ENCODE measurements around the gene ZNF184. TPM values are rescaled to one million over a fixed set of nuclear protein-coding genes. Genes with fewer than 3 reads are reported as not detected.

The ZNF184 gene
- total RNA-seq, 4 donors from 2014 or later: 6.4 to 8.2 (median 7.4) TPM

DNA sequence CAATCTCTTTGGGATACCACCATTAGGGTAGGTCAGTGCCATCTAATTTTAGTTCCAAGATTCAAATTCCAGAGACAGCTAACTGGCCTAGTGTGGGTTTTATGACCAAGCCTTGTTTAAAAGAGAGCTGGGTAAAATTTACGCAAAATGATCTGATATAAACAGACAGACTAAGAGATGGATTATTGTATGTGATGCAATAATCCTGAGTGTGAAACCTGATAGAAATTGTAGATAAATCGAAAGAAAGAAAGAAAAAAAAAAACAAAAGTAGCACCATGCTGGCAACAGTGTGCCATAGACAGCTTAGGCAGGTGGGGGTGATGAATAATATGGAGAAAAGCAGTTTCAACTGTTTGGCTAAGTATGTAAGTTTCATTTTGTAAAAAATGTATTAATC is 2.9 kb downstream of the ZNF184 start:
- TF ChIP-seq, protein P1, sequence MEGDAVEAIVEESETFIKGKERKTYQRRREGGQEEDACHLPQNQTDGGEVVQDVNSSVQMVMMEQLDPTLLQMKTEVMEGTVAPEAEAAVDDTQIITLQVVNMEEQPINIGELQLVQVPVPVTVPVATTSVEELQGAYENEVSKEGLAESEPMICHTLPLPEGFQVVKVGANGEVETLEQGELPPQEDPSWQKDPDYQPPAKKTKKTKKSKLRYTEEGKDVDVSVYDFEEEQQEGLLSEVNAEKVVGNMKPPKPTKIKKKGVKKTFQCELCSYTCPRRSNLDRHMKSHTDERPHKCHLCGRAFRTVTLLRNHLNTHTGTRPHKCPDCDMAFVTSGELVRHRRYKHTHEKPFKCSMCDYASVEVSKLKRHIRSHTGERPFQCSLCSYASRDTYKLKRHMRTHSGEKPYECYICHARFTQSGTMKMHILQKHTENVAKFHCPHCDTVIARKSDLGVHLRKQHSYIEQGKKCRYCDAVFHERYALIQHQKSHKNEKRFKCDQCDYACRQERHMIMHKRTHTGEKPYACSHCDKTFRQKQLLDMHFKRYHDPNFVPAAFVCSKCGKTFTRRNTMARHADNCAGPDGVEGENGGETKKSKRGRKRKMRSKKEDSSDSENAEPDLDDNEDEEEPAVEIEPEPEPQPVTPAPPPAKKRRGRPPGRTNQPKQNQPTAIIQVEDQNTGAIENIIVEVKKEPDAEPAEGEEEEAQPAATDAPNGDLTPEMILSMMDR (IDR thresholded peaks at IDR 0.05; ENCODE audit: low read depth): no peak

DNA sequence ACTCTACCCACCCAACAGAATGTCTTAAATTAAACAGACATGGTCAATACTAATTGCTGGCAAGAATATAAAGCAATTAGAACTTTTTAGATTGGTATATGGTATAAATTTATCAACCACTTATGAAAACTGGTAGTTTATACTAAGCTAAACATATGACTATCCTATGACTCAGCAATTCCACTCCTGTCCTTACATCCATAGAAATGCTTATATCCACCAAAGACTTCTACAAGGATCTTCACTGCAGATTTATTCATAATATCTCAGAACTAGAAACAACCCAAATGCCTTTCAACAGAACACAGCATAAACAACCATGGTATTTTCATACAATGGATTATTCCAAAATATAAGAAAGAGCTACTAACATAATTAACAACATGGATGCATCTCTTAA is 4.6 kb downstream of the ZNF184 start:
- TF ChIP-seq, protein P1 (IDR thresholded peaks at IDR 0.05; ENCODE audit: low read depth): no peak

DNA sequence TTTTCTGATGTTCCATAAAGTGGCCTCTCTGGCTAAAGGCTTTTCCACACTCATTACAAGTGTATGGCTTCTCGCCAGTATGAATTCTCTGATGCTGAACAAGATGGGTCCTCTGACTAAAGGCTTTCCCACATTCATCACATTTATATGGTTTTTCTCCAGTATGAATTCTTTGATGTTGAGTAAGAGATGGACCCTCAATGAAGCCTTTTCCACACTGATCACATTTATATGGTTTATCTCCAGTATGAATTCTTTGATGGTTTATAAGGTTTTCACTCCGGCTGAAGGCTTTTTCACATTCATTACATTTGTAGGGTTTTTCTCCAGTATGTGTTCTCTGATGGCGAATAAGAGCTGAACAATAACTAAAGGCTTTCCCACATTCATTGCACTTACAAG is 20.4 kb downstream of the ZNF184 start:
- TF ChIP-seq, protein P1 (IDR thresholded peaks at IDR 0.05; ENCODE audit: low read depth): no peak

DNA sequence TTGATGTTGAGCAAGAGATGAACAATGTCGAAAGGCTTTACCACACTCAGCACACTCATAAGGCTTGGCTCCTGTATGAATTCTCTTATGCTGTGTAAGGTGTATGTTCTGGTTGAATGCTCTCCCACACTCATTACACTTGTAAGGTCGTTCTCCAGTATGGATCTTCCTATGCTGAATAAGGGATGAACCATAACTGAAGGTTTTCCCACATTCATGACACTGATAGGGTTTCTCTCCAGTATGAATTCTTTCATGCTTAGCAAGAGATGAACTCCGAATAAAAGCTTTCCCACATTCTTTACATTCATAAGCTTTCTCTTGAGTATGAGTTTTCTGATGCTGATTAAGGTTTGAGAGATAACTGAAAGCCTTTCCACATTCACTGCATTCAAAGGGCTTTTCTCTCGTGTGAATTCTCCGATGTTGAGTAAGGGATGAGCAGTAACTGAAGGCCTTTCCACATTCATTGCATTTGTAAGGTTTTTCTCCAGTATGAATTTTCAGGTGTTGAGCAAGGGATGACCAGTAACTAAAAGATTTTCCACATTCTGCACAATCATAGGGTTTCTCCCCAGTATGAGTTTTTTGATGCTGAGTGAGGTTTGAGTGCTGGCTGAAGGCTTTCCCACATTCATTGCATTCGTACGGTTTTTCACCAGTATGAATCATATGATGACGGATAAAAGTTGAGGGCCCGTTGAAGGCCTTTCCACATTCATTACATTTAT is 21.1 kb downstream of the ZNF184 start:
- TF ChIP-seq, protein P1 (IDR thresholded peaks at IDR 0.05; ENCODE audit: low read depth): no peak

DNA sequence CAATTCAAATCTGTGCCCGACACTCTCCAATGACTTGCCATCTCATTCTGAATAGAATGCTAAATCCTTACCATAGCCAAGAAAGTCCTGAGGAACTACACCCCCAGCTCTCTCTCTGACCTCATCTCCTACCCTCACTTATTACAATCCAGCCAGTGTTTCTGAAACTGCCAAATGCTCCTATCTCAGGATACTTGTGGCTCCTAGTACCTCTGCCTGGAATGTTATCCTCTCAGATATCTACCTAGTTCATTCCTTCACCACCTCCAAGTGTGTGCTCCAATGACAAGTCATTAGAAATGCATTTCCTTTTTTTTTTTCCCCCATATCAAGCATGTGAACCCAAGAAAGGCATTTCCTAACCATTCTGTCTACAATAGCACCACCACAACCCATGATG is 24.4 kb downstream of the ZNF184 start:
- TF ChIP-seq, protein P1 (IDR thresholded peaks at IDR 0.05; ENCODE audit: low read depth): no peak

DNA sequence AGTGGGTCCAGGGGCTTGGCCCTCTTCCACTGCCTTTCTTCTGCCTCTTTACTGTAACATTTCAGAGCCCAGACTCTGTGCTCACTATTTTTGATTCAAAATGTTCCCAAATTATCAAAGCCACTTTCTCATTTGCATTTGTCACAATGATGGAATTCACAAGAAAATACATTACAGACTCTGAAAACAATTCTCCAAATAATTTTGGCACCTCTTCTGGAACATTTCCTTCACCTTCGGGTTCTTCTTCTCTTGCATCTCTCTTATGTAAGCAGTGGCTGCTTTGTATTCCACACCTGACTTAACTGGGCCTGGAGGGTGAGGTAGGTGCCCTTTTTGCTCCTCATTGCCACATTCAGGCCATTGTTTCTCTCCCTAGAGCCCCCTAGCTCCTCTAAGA is 30.0 kb downstream of the ZNF184 start:
- TF ChIP-seq, protein P1 (IDR thresholded peaks at IDR 0.05; ENCODE audit: low read depth): no peak

DNA sequence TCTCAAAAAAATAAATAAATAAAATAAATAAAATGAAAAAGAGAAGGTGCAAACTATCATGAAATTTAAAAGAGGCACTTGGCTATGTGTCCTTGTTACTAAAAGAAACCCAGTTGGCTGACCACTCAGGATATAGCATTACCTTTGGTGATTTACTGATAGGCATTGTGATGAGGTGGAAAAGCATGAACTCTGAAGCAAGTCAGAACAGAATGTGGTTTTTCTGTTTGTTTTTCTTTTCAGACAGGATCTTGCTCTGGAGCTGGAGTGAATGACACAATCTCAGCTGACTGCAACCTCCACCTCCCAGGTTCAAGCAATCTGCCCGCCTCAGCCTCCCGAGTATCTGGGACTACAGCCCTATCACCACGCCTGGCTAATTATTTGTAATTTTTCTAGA is 31.9 kb downstream of the ZNF184 start:
- TF ChIP-seq, protein P1 (IDR thresholded peaks at IDR 0.05; ENCODE audit: low read depth): no peak

Data from subcutaneous adipose tissue (tissue), 4 donors.